Activated CD4-positive, alpha-beta T cell treated with anti-CD3 and anti-CD28 coated beads, Interleukin-10, Interleukin-2, amounts not matched to agents 100 ng/mL and 50 ng/mL, durations not matched to agents 16 hours and 8 hours (primary cell): ENCODE data around the gene MED13L.
A peak's percentile ranks its signal among the peaks of the same experiment; 100 is the strongest.

Experiments
- DNase-seq: peaks from one replicate; pipeline ENCODE4 v3.0.0-alpha.2; 2020

MED13L gene

GRCh38 chr12:115923851-115924250 lies 353.6 kb downstream of the MED13L start:
- no peak for DNase-seq

GRCh38 chr12:115922952-115923564 lies 354.4 kb downstream of the MED13L start:
- peak; percentile 45 for DNase-seq

DNA sequence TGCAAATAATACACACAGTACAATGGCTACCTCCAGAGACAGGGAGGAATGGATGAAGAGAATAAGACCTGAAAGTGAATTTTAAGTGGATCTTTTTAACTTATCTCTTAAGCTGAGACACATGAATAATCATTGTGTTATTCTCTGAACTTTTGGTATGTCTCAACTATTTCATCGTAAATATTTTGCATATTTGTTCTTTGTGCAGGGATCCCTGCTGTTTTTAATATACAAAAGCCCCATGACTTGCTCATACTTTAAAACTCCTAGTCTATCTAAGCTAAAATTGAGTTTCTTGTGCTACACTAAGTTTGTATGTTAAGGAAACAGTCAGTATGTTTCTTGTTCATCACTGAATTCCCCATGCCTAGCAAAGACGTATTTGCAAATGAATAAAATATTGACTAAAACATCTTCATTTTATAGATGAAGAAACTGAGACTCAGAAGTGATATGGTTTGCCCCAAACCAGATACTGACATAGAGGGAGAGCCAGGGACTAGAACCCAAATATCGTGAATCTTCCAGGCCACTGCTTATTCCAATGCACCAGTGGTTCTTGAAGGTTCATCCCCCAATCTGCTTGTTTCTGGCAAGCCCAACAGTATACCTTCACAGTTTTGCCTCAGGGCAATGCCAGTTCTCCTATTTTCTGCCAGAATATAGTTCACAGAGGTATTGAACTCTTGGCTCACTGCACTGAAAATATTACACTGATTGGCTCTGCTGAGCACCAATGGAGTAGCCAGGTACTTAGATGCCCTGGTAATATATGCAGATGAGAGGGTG lies 356.9 kb downstream of the MED13L start:
- DNase-seq: no peak

- DNase-seq: no peak
Measured at GRCh38 chr12:115918763-115919162, 358.7 kb downstream of the MED13L start.

GRCh38 chr12:115916910-115917668 lies 360.4 kb downstream of the MED13L start:
- DNase-seq: peak; percentile 65

GRCh38 chr12:115914122-115914521 lies 363.4 kb downstream of the MED13L start:
- DNase-seq: no peak

DNA sequence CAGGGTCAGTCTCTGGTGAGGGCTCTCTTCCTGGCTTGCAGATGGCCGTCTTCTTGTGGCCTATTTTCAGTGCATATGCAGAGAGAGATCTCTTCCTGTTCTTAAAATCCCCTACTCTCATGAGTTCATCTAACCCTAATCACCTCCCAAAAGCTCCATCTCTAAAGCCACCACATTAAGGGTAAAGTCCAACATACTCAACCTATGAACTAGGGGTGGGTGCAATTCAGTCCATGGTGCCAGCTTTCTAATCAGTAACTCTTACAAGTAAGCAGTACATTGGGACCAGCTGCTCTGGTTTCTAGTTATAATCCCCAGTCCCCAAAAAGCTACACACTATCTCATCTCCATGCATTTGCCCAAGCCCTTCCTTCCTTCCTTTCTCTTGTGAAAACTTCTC lies 365.1 kb downstream of the MED13L start:
- DNase-seq: no peak

DNA sequence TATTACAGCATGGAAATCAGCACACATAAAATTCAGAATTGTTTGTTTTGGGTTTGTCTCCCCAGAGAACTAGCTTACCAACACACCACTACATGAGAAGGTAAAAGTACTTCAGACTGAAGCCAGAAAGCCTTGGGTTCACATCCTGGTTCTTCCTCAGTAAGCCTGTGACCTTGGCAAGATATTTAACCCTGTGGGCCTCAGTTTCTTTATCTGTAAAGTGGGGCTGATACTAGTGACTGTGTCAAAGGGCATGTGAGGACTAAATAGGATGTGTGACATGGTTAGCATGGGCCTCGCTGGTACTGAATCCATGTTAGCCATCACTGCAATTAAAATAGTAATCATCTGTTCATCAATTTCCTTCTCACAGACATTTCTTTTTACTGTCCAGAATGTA lies 366.1 kb downstream of the MED13L start:
- DNase-seq: no peak

GRCh38 chr12:115910057-115910456 lies 367.4 kb downstream of the MED13L start:
- no peak for DNase-seq
